ENCODE results near the gene CALML3. TPM values are rescaled to one million over a fixed set of nuclear protein-coding genes. Genes with fewer than 3 reads are reported as not detected.

The CALML3 gene
- total RNA-seq, 1 experiment from 2014 or later = not detected

DNA sequence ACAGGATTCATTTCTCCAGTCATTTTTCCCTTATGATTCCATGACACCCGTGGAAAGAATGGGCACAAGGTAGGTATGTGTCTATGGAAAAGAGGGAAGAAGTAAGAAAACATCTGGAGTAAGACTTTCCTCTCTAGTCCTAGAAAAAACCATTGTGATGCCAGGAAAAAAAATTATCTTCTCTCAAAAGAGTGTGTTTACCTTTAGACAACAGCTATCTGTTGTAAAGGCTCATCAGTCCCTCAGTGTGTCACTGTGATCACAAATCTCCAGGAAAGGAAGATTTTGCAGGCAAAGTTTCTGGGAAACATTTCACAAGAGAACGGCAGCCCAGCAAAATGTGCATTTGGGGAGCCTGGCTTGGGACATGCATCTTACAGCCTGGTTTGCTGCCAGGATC lies 44.8 kb downstream of the CALML3 start:
- Histone ChIP-seq H3K23ac (ENCODE audit: insufficient read length, low read depth, low read length) (no peak overlapping the region), H3K23me2 (ENCODE audit: insufficient read length, low read depth, low read length, poor library complexity, severe bottlenecking) (no peaks in the 10 kb centered on the region), H2AFZ (ENCODE audit: low read length) (no peak overlapping the region), H2BK5ac (ENCODE audit: insufficient read length, low read length) (no peak overlapping the region), H3K4me1 (ENCODE audit: insufficient read depth, low read length) (no peaks in the 10 kb centered on the region), H2AK5ac (ENCODE audit: insufficient read length, low read length) (no peak overlapping the region), H3K27me3 (ENCODE audit: insufficient read depth, low read length) (no peaks in the 10 kb centered on the region), H4K91ac (ENCODE audit: insufficient read length, low read depth, low read length) (no peak overlapping the region), H2BK120ac (ENCODE audit: low read depth, low read length, poor library complexity, severe bottlenecking) (no peak overlapping the region), H3K14ac (ENCODE audit: insufficient read depth, low read length) (no peak overlapping the region), H2BK20ac (ENCODE audit: low read depth, low read length, poor library complexity, severe bottlenecking) (no peak overlapping the region), H3K56ac (ENCODE audit: insufficient read length, low read depth, low read length) (no peak overlapping the region), H2BK15ac (ENCODE audit: low read depth, low read length) (no peak overlapping the region), H3K18ac (ENCODE audit: insufficient read length, low read depth, low read length) (no peak overlapping the region), H3K9ac (ENCODE audit: extremely low read depth, insufficient read length, low read length) (no peak overlapping the region), H3K79me1 (ENCODE audit: insufficient read depth, low read depth, low read length, poor library complexity, severe bottlenecking) (no peaks in the 10 kb centered on the region), H3K27ac (ENCODE audit: insufficient read length, low read depth, low read length) (no peak overlapping the region), H3K4me2 (ENCODE audit: insufficient read depth, insufficient read length, low read length) (no peak overlapping the region), H4K5ac (ENCODE audit: insufficient read length, low read depth, low read length) (no peak overlapping the region), H2BK12ac (ENCODE audit: insufficient read length, low read depth, low read length) (no peak overlapping the region), H4K20me1 (ENCODE audit: control insufficient read depth, insufficient read depth, insufficient read length) (no peaks in the 10 kb centered on the region), H3K9me3 (ENCODE audit: control insufficient read depth, low read depth, low read length) (no peaks in the 10 kb centered on the region), H3T11ph (ENCODE audit: low read length) (no peak overlapping the region), H4K8ac (replicated peaks; ENCODE audit: insufficient read length, low read depth, low read length) (no peak overlapping the region), H3K4ac (ENCODE audit: low read depth, low read length) (no peak overlapping the region), H3K79me2 (ENCODE audit: insufficient read depth, low read length) (no peaks in the 10 kb centered on the region)
- TF ChIP-seq, protein P1, sequence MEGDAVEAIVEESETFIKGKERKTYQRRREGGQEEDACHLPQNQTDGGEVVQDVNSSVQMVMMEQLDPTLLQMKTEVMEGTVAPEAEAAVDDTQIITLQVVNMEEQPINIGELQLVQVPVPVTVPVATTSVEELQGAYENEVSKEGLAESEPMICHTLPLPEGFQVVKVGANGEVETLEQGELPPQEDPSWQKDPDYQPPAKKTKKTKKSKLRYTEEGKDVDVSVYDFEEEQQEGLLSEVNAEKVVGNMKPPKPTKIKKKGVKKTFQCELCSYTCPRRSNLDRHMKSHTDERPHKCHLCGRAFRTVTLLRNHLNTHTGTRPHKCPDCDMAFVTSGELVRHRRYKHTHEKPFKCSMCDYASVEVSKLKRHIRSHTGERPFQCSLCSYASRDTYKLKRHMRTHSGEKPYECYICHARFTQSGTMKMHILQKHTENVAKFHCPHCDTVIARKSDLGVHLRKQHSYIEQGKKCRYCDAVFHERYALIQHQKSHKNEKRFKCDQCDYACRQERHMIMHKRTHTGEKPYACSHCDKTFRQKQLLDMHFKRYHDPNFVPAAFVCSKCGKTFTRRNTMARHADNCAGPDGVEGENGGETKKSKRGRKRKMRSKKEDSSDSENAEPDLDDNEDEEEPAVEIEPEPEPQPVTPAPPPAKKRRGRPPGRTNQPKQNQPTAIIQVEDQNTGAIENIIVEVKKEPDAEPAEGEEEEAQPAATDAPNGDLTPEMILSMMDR (conservative IDR thresholded peaks at IDR 0.05) = no peak
- H3K27me3 Mint-ChIP-seq (ENCODE audit: low read depth) = peaks cover 4% of the 10 kb centered on the region; the same call in 1 of the 2 replicates
- H3K36me3 Mint-ChIP-seq (ENCODE audit: insufficient read depth in 1 of 3, low read depth in 3 of 3) = no peaks in the 10 kb centered on the region
- H3K4me3 Mint-ChIP-seq = no peak overlapping the region
- H3K27ac Mint-ChIP-seq = no peak overlapping the region
- H3K4me1 Mint-ChIP-seq = peaks cover 0 to 4% of the 10 kb centered on the region in 2 experiments; a peak in 2 of 4 replicates
- no peaks in the 10 kb centered on the region for H3K9me3 Mint-ChIP-seq
- no peak for DNase-seq
- no CpG with 5 or more reads among the region's 2 CpGs for whole genome bisulfite sequencing (ENCODE audit: extremely low coverage, insufficient read length, low lambda C conversion rate)

All from H9 (cell line).